HCT116 (cell line): ENCODE measurements around the gene S100P. TPM values are rescaled to one million over a fixed set of nuclear protein-coding genes. Genes with fewer than 3 reads are reported as not detected.

Source experiments
- ATAC-seq: fragments of 200-7000 bp; cut with Tn5 transposase; 2 replicates; pipeline ENCODE4 v1.9.1; 2020; ENCODE audit warnings: mild to moderate bottlenecking, moderate library complexity
- BruUV-seq: library from RNA; stranded (reverse); fragments of 400-500 nt; replicated peaks from 2 replicates; lab custom pipeline; 2021; lab: Mats Ljungman, UMichigan
- CTCF ChIA-PET: fragments of 300-600 bp; sonication (Branson Sonifier 250); formaldehyde crosslinking; loops from one replicate; lab custom pipeline; 2021; ENCODE audit warnings: antibody characterized with exemption; lab: Charles Lee
- POLR2A ChIA-PET: fragments of 300-600, 350-600 bp; sonication (Branson Sonifier 250); formaldehyde crosslinking; loops from one replicate; lab custom pipeline; 2021; ENCODE audit warnings: antibody characterized with exemption; lab: Charles Lee
- RAD21 ChIA-PET, 2 experiments: fragments of 300-600 bp; sonication (Branson Sonifier 250); formaldehyde crosslinking; loops; one replicate each; lab custom pipeline; 2023; ENCODE audit warnings: low total read pairs in 2 of 2; ENCODE audit not compliant: uncharacterized antibody in 2 of 2, unreplicated experiment in 2 of 2, low non-redundant PET in 1 of 2; lab: Charles Lee
- DNase-seq: peaks from one replicate; pipeline ENCODE4 v3.0.0-alpha.2; 2010; ENCODE audit warnings: low read depth, low spot score
- H2AFZ ChIP-seq: fragments of 200-600 bp; shearing (Covaris generic), sonication (generic); 2 replicates; pipeline ENCODE4 v1.6.1; 2017; ENCODE audit warnings: low read depth, mixed run types, mixed read lengths, antibody characterized with exemption, low read length; ENCODE audit not compliant: poor library complexity, severe bottlenecking
- H3K27ac ChIP-seq: 2 replicates; pipeline ENCODE4 v1.5.1; 2012; ENCODE audit warnings: low read depth, low read length
- H3K27me3 ChIP-seq: fragments of 200-600 bp; sonication (generic); 2 replicates; pipeline ENCODE4 v1.6.1; 2016; ENCODE audit warnings: mixed run types, low read length, mixed read lengths; ENCODE audit not compliant: insufficient read depth
- H3K36me3 ChIP-seq, 2 experiments: fragments of 200-500 bp in 1 of 2; fragments of 200-600 bp in 1 of 2; sonication (Bioruptor generic) in 1 of 2; sonication (generic) in 1 of 2; 2 replicates each; pipeline versions ENCODE4 v1.5.1 to v1.6.1; 2014 to 2016; ENCODE audit warnings: low read length in 2 of 2, inconsistent platforms in 1 of 2, mixed read lengths in 1 of 2, mixed run types in 1 of 2; ENCODE audit not compliant: insufficient read depth in 2 of 2, control insufficient read depth in 1 of 2
- H3K4me1 ChIP-seq, 2 experiments: fragments of 200-600 bp in 1 of 2; sonication (generic) in 1 of 2; 2 replicates each; pipeline versions ENCODE4 v1.5.1 to v1.6.1; 2012 to 2017; ENCODE audit warnings: low read length in 2 of 2, inconsistent platforms in 1 of 2, mild to moderate bottlenecking in 1 of 2, mixed read lengths in 1 of 2, mixed run types in 1 of 2, moderate library complexity in 1 of 2; ENCODE audit not compliant: insufficient read depth in 2 of 2, control insufficient read depth in 1 of 2
- H3K4me2 ChIP-seq: fragments of 200-600 bp; sonication (generic); 2 replicates; pipeline ENCODE4 v1.6.1; 2017; ENCODE audit warnings: mixed run types, low read length, mixed read lengths
- H3K4me3 ChIP-seq, 2 experiments: fragments of 200-600 bp in 1 of 2; sonication (generic) in 1 of 2; replicated peaks in 1 of 2; 2 replicates each; pipeline ENCODE4 v1.5.1; 2011 to 2016; ENCODE audit warnings: low read length in 2 of 2, control low read depth in 1 of 2, low read depth in 1 of 2, mild to moderate bottlenecking in 1 of 2, mixed read lengths in 1 of 2, mixed run types in 1 of 2
- H3K79me2 ChIP-seq: fragments of 200-600 bp; sonication (generic); 2 replicates; pipeline ENCODE4 v1.6.1; 2017; ENCODE audit warnings: mild to moderate bottlenecking, mixed run types, low read length, moderate library complexity, mixed read lengths; ENCODE audit not compliant: insufficient read depth
- H3K9ac ChIP-seq: fragments of 200-600 bp; sonication (generic); 2 replicates; pipeline ENCODE4 v1.6.1; 2016; ENCODE audit warnings: low read length, mixed read lengths
- H3K9me2 ChIP-seq: fragments of 200-600 bp; sonication (generic), shearing (Covaris generic); 2 replicates; pipeline ENCODE4 v1.6.1; 2017; ENCODE audit warnings: mixed run types, mild to moderate bottlenecking, moderate library complexity; ENCODE audit not compliant: insufficient read depth
- H3K9me3 ChIP-seq, 2 experiments: fragments of 200-500 bp in 1 of 2; fragments of 200-600 bp in 1 of 2; sonication (Bioruptor generic) in 1 of 2; sonication (generic) in 1 of 2; 2 replicates each; pipeline ENCODE4 v1.6.1; 2014 to 2017; ENCODE audit warnings: low read length in 2 of 2, mixed read lengths in 2 of 2, inconsistent platforms in 1 of 2, low read depth in 1 of 2, mild to moderate bottlenecking in 1 of 2, mixed run types in 1 of 2, moderate library complexity in 1 of 2; ENCODE audit not compliant: control insufficient read depth in 1 of 2, insufficient read depth in 1 of 2
- H4K20me1 ChIP-seq: fragments of 200-600 bp; sonication (generic), shearing (Covaris generic); 2 replicates; pipeline ENCODE4 v1.6.1; 2017; ENCODE audit warnings: mixed run types, mild to moderate bottlenecking, moderate library complexity; ENCODE audit not compliant: insufficient read depth
- CBX3 ChIP-seq: IDR thresholded peaks from 2 replicates; pipeline ENCODE4 v1.6.1; 2012; ENCODE audit warnings: low read depth
- EGR1 ChIP-seq: IDR thresholded peaks from 2 replicates; pipeline ENCODE4 v1.6.1; 2012; ENCODE audit warnings: low read depth
- ELF1 ChIP-seq: IDR thresholded peaks from 2 replicates; pipeline ENCODE4 v1.6.1; 2012; ENCODE audit warnings: low read depth, borderline replicate concordance
- EZH2 ChIP-seq: fragments of 200-600 bp; sonication (generic); IDR thresholded peaks from 2 replicates; pipeline ENCODE4 v1.6.1; 2017; ENCODE audit warnings: antibody characterized with exemption, mixed run types
- EZH2phosphoT487 ChIP-seq: fragments of 200-600 bp; IDR thresholded peaks from 2 replicates; pipeline ENCODE4 v1.6.1; 2018; ENCODE audit warnings: antibody characterized with exemption, borderline replicate concordance
- FOSL1 ChIP-seq: IDR thresholded peaks from 2 replicates; pipeline ENCODE4 v1.6.1; 2012; ENCODE audit warnings: low read depth
- POLR2A ChIP-seq: IDR thresholded peaks from 2 replicates; pipeline ENCODE4 v1.7.0; 2011; ENCODE audit warnings: borderline replicate concordance; ENCODE audit not compliant: insufficient read depth, insufficient read length; ENCODE audit errors: extremely low read depth
- POLR2AphosphoS5 ChIP-seq: IDR thresholded peaks from 2 replicates; pipeline ENCODE4 v1.6.1; 2011; ENCODE audit warnings: mild to moderate bottlenecking, low read depth, low read length, moderate library complexity
- RAD21 ChIP-seq: IDR thresholded peaks from 2 replicates; pipeline ENCODE4 v1.6.1; 2012; ENCODE audit warnings: low read depth, mild to moderate bottlenecking
- SIN3A ChIP-seq: IDR thresholded peaks from 2 replicates; pipeline ENCODE4 v1.6.1; 2012; ENCODE audit warnings: low read depth
- SP1 ChIP-seq: IDR thresholded peaks from 2 replicates; pipeline ENCODE4 v1.6.1; 2012; ENCODE audit warnings: low read depth
- SRF ChIP-seq: IDR thresholded peaks from 2 replicates; pipeline ENCODE4 v1.6.1; 2012; ENCODE audit warnings: low read depth
- TCF7L2 ChIP-seq: IDR thresholded peaks from 2 replicates; pipeline ENCODE4 v1.7.0; 2011; ENCODE audit warnings: borderline replicate concordance, inconsistent platforms; ENCODE audit not compliant: insufficient read depth, insufficient read length; ENCODE audit errors: extremely low read depth
- YY1 ChIP-seq: IDR thresholded peaks from 2 replicates; pipeline ENCODE4 v1.6.1; 2011; ENCODE audit warnings: low read length, low read depth, moderate library complexity, mild to moderate bottlenecking; ENCODE audit not compliant: insufficient replicate concordance; ENCODE audit errors: extremely low read depth
- ZFX ChIP-seq: fragments of 450-650 bp; IDR thresholded peaks from 2 replicates; pipeline ENCODE4 v1.6.1; 2017
- ZNF274 ChIP-seq: fragments of 200-500 bp; sonication (Bioruptor generic); IDR thresholded peaks from 2 replicates; pipeline ENCODE4 v1.6.1; 2014; ENCODE audit warnings: mild to moderate bottlenecking, low read depth, low read length, inconsistent platforms
- intact Hi-C: fragments of 100-400 bp; cut with micrococcal nuclease; formaldehyde crosslinking; loops from 2 replicates; pipeline ENCODE4 v1.10.0; 2022
- total RNA-seq: library from RNA; stranded (reverse); gene quantifications from one replicate; pipeline ENCODE4 v1.2.1, GENCODE V29; 2021; ENCODE audit not compliant: unreplicated experiment
- TF ChIP-seq, protein P1 (sequence below): IDR thresholded peaks from 2 replicates; pipeline ENCODE4 v1.6.1; 2012
- TF ChIP-seq, protein P2 (sequence below), 3 experiments: fragments of 200-600 bp in 1 of 3; sonication (generic) in 1 of 3; IDR thresholded peaks in 2 of 3; conservative IDR thresholded peaks in 1 of 3; 2 replicates each; pipeline ENCODE4 v1.5.1; 2012 to 2017; ENCODE audit warnings: low read depth in 2 of 3, low read length in 2 of 3, antibody characterized with exemption in 1 of 3, borderline replicate concordance in 1 of 3, control low read depth in 1 of 3, mild to moderate bottlenecking in 1 of 3, mixed read lengths in 1 of 3, mixed run types in 1 of 3, moderate library complexity in 1 of 3; ENCODE audit not compliant: insufficient read depth in 1 of 3
- TF ChIP-seq, protein P3 (sequence below): IDR thresholded peaks from 2 replicates; pipeline ENCODE4 v1.6.1; 2011; ENCODE audit warnings: mild to moderate bottlenecking, low read length, moderate library complexity; ENCODE audit not compliant: insufficient replicate concordance; ENCODE audit errors: extremely low read depth
- TF ChIP-seq, protein P4 (sequence below): IDR thresholded peaks from 2 replicates; pipeline ENCODE4 v1.6.1; 2012

S100P gene
- total RNA-seq, 1 experiment from 2014 or later, result 4.1 TPM

DNA sequence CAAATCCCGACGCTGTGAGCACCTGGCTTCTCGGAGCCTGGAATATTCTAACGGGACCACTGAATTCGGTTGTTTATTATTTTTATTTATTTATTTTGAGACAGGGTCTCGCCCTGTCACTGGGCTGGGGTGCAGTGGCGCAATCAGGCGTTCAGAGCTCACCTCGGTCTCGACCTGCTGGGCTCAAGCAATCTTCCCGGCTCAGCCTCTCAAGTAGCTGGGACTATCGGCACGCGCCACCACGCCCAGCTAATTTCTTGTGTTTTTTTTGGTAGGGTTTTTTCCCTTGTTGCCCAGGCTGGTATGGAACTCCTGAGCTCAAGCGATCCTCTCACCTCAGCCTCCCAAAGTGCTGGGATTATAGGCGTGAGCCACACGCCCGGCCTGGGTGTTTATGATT, 21.5 kb upstream of the S100P start:
- Histone ChIP-seq H3K9ac (no peak overlapping the region), H3K27ac (peak overlapping the region; percentile 99; the same call in 1 of the 2 replicates), H4K20me1 (peaks cover 19% of the 10 kb centered on the region; the same call in 1 of the 2 replicates), H2AFZ (no peak overlapping the region), H3K4me3 (no peak overlapping the region), H3K9me3 (no peaks in the 10 kb centered on the region), H3K36me3 (peaks cover 11 to 22% of the 10 kb centered on the region in 2 experiments; a peak in 3 of 4 replicates), H3K4me2 (no peak overlapping the region), H3K4me1 (peaks cover 8 to 16% of the 10 kb centered on the region in 2 experiments; a peak in 3 of 4 replicates), H3K79me2 (peaks cover 30% of the 10 kb centered on the region), H3K27me3 (no peaks in the 10 kb centered on the region), H3K9me2 (no peaks in the 10 kb centered on the region)
- no TSS peak for BruUV-seq
- ATAC-seq (no peak), DNase-seq (no peak)
- TF ChIP-seq SP1, result no peak
- no peak for TF ChIP-seq EZH2
- TF ChIP-seq FOSL1, result no peak
- TF ChIP-seq ZFX, result no peak
- no peak for TF ChIP-seq SIN3A
- no peak for TF ChIP-seq POLR2A
- TF ChIP-seq RAD21, result no peak
- TF ChIP-seq, protein P1, sequence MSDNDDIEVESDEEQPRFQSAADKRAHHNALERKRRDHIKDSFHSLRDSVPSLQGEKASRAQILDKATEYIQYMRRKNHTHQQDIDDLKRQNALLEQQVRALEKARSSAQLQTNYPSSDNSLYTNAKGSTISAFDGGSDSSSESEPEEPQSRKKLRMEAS, result no peak
- no peak for TF ChIP-seq EGR1
- TF ChIP-seq, protein P2, sequence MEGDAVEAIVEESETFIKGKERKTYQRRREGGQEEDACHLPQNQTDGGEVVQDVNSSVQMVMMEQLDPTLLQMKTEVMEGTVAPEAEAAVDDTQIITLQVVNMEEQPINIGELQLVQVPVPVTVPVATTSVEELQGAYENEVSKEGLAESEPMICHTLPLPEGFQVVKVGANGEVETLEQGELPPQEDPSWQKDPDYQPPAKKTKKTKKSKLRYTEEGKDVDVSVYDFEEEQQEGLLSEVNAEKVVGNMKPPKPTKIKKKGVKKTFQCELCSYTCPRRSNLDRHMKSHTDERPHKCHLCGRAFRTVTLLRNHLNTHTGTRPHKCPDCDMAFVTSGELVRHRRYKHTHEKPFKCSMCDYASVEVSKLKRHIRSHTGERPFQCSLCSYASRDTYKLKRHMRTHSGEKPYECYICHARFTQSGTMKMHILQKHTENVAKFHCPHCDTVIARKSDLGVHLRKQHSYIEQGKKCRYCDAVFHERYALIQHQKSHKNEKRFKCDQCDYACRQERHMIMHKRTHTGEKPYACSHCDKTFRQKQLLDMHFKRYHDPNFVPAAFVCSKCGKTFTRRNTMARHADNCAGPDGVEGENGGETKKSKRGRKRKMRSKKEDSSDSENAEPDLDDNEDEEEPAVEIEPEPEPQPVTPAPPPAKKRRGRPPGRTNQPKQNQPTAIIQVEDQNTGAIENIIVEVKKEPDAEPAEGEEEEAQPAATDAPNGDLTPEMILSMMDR (IDR thresholded peaks at IDR 0.05 in 2 of 3, conservative IDR thresholded peaks at IDR 0.05 in 1 of 3; ENCODE audit: borderline replicate concordance in 1 of 3, insufficient read depth in 1 of 3, low read depth in 2 of 3, low read length in 2 of 3), result no peak
- TF ChIP-seq CBX3, result no peak
- TF ChIP-seq SRF, result no peak
- TF ChIP-seq, protein P3, sequence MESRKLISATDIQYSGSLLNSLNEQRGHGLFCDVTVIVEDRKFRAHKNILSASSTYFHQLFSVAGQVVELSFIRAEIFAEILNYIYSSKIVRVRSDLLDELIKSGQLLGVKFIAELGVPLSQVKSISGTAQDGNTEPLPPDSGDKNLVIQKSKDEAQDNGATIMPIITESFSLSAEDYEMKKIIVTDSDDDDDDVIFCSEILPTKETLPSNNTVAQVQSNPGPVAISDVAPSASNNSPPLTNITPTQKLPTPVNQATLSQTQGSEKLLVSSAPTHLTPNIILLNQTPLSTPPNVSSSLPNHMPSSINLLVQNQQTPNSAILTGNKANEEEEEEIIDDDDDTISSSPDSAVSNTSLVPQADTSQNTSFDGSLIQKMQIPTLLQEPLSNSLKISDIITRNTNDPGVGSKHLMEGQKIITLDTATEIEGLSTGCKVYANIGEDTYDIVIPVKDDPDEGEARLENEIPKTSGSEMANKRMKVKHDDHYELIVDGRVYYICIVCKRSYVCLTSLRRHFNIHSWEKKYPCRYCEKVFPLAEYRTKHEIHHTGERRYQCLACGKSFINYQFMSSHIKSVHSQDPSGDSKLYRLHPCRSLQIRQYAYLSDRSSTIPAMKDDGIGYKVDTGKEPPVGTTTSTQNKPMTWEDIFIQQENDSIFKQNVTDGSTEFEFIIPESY, result no peak
- TF ChIP-seq, protein P4, sequence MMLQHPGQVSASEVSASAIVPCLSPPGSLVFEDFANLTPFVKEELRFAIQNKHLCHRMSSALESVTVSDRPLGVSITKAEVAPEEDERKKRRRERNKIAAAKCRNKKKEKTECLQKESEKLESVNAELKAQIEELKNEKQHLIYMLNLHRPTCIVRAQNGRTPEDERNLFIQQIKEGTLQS, result no peak
- no peak for TF ChIP-seq TCF7L2
- no peak for TF ChIP-seq POLR2AphosphoS5
- TF ChIP-seq ZNF274, result no peak
- no peak for TF ChIP-seq YY1
- TF ChIP-seq ELF1, result no peak
- no peak for TF ChIP-seq EZH2phosphoT487
- POLR2A ChIA-PET, result interaction anchor here (2.0 to 3.6 kb wide), 2 partner anchors 18 to 28 kb away, joined by 17 to 35 read pairs; no protein-coding TSS in a partner anchor
- intact Hi-C loops, result no loop called here
- RAD21 ChIA-PET, result no interaction called here
- CTCF ChIA-PET, result interaction anchor here (1.4 kb wide), 1 partner anchor 9 kb away, joined by 4 read pairs; no protein-coding TSS in a partner anchor
